Lower lobe of right lung (tissue), 2 donors: ENCODE data around the gene MYO5A. TPM values are rescaled to one million over a fixed set of nuclear protein-coding genes. Genes with fewer than 3 reads are reported as not detected.

ENCODE experiments used
- ATAC-seq, 2 donors: fragments of 200-7000 bp; cut with Tn5 transposase; one replicate each; pipeline ENCODE4 v1.9.1; 2020 to 2022; ENCODE audit warnings: mild to moderate bottlenecking in 2 of 2, moderate library complexity in 2 of 2
- DNase-seq: peaks from one replicate; pipeline ENCODE4 v3.0.0-alpha.2; 2020
- H3K27ac ChIP-seq: fragments of 200-600 bp; one replicate; pipeline ENCODE4 v1.8.0; 2022
- H3K27me3 ChIP-seq: fragments of 200-600 bp; one replicate; pipeline ENCODE4 v1.8.0; 2022; ENCODE audit warnings: low read depth
- H3K36me3 ChIP-seq: fragments of 200-600 bp; one replicate; pipeline ENCODE4 v1.8.0; 2022; ENCODE audit warnings: mild to moderate bottlenecking
- H3K4me1 ChIP-seq: fragments of 200-600 bp; one replicate; pipeline ENCODE4 v1.8.0; 2022
- H3K4me3 ChIP-seq: fragments of 200-600 bp; one replicate; pipeline ENCODE4 v1.8.0; 2022; ENCODE audit warnings: mild to moderate bottlenecking
- H3K9me3 ChIP-seq: fragments of 200-600 bp; one replicate; pipeline ENCODE4 v1.8.0; 2022
- intact Hi-C: fragments of 100-400 bp; cut with DNase I; formaldehyde crosslinking; loops from one replicate; pipeline ENCODE4 v1.11.0; 2022
- total RNA-seq: library from RNA; stranded (reverse); fragmentation: NEBNext Ultra II Directional; extraction: Animal tissue kit (Norgen Biotek cat#: 25700); gene quantifications from one replicate; pipeline ENCODE4 v1.2.1, GENCODE V29; 2021
- TF ChIP-seq, protein P1 (sequence below): fragments of 200-600 bp; IDR thresholded peaks from one replicate; pipeline ENCODE4 v1.8.0; 2022; ENCODE audit warnings: antibody characterized with exemption, mild to moderate bottlenecking
- donor health status: DM: no; HTN: yes; CAD: no; lungs with severe emphysema.

MYO5A gene
- total RNA-seq, 1 donor from 2014 or later, result 36.1 TPM

DNA sequence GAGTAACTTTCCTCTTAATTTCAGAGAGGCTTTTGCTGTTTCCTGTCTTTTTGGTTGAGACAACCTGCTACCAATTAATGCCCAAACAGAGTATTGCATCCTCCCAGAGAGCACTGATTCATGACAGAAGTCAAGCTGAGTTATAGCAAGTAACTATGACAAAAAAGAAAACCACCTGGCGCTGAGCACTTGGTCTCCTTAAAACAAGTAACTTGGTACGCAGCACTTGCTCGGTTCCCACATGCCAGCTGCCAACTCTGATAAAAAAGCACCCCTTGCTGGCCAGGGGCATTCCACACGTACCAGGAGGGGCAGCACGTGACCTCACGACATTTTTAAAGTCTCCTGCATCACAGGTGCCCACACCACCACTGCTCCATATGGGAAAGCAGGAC lies 219.5 kb downstream of the MYO5A start:
- Histone ChIP-seq H3K9me3 (no peaks in the 10 kb centered on the region), H3K27me3 (no peaks in the 10 kb centered on the region), H3K36me3 (peaks cover 27% of the 10 kb centered on the region), H3K4me3 (no peak overlapping the region), H3K4me1 (no peaks in the 10 kb centered on the region), H3K27ac (no peak overlapping the region)
- DNase-seq (no peak), ATAC-seq (peak in 1 of 2 donors; percentile 33)
- intact Hi-C loops, result no loop called here
- TF ChIP-seq, protein P1, sequence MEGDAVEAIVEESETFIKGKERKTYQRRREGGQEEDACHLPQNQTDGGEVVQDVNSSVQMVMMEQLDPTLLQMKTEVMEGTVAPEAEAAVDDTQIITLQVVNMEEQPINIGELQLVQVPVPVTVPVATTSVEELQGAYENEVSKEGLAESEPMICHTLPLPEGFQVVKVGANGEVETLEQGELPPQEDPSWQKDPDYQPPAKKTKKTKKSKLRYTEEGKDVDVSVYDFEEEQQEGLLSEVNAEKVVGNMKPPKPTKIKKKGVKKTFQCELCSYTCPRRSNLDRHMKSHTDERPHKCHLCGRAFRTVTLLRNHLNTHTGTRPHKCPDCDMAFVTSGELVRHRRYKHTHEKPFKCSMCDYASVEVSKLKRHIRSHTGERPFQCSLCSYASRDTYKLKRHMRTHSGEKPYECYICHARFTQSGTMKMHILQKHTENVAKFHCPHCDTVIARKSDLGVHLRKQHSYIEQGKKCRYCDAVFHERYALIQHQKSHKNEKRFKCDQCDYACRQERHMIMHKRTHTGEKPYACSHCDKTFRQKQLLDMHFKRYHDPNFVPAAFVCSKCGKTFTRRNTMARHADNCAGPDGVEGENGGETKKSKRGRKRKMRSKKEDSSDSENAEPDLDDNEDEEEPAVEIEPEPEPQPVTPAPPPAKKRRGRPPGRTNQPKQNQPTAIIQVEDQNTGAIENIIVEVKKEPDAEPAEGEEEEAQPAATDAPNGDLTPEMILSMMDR, result no peak

GRCh38 chr15:52308446-52309153 lies 220.1 kb downstream of the MYO5A start:
- Histone ChIP-seq H3K27ac (no peak overlapping the region), H3K9me3 (no peaks in the 10 kb centered on the region), H3K27me3 (no peaks in the 10 kb centered on the region), H3K4me1 (no peaks in the 10 kb centered on the region), H3K4me3 (no peak overlapping the region), H3K36me3 (peaks cover 23% of the 10 kb centered on the region)
- DNase-seq, result no peak
- ATAC-seq, result peak in 1 of 2 donors; percentile 37
- TF ChIP-seq, protein P1, result no peak
- intact Hi-C loops, result no loop called here

DNA sequence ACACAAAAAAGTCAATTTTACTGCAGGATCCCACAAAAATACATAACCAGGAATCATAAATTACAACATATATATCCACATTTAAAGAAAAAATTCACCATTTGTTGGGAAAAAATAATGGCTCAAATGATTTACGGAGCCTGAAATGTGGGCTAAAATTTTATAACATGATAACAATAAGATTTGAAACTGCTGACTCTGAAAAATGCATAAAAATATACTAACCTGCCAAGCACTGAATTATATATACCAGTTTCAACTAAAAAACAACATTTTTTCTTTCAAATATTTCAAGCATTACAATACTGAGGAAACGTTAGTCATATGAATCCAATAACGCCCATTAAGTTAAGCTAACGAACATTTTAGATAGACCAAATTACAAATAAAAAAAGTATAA lies 220.8 kb downstream of the MYO5A start:
- Histone ChIP-seq H3K36me3 (peaks cover 15% of the 10 kb centered on the region), H3K9me3 (no peaks in the 10 kb centered on the region), H3K4me3 (no peak overlapping the region), H3K27me3 (no peaks in the 10 kb centered on the region), H3K4me1 (no peaks in the 10 kb centered on the region), H3K27ac (no peak overlapping the region)
- ATAC-seq (no peak), DNase-seq (no peak)
- intact Hi-C loops, result no loop called here
- TF ChIP-seq, protein P1, result no peak

DNA sequence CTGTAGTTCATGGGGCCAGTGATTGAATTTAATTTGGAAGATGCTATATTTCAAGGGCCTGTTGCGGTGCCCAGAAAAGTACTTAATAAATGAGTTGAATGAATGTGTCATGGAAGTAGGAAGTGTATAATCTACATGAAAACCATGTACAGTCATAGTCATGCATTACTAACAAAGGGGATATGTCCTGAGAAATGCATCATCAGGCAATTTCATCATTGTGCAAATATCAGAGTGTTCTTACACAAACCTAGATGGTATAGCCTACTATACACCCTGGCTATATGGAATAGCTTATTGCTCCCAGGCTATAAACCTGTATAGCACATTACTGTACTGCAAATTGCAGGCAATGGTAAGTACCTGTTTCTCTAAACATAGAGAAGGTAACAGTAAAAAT lies 222.4 kb downstream of the MYO5A start:
- H3K4me1 ChIP-seq, result no peaks in the 10 kb centered on the region
- intact Hi-C loops, result no loop called here
- H3K9me3 ChIP-seq, result no peaks in the 10 kb centered on the region
- H3K27me3 ChIP-seq, result no peaks in the 10 kb centered on the region
- no peak overlapping the region for H3K4me3 ChIP-seq
- no peak for ATAC-seq
- no peak for DNase-seq
- H3K27ac ChIP-seq, result no peak overlapping the region
- peaks cover 5% of the 10 kb centered on the region for H3K36me3 ChIP-seq
- TF ChIP-seq, protein P1, result no peak

- TF ChIP-seq, protein P1, result no peak
- ATAC-seq, result no peak
These were observed 225.4 kb downstream of the MYO5A start for GRCh38 chr15:52303093-52303772.

More at GRCh38 chr15:52303093-52303772, 225.4 kb downstream of the MYO5A start:
- Histone ChIP-seq H3K27ac (no peak overlapping the region), H3K36me3 (no peaks in the 10 kb centered on the region), H3K4me1 (no peaks in the 10 kb centered on the region), H3K27me3 (no peaks in the 10 kb centered on the region), H3K9me3 (no peaks in the 10 kb centered on the region), H3K4me3 (no peak overlapping the region)
- intact Hi-C loops, result no loop called here
- no peak for DNase-seq
